Chondrocyte (in vitro differentiated cells): ENCODE measurements around the gene SUPT4H1. TPM values are rescaled to one million over a fixed set of nuclear protein-coding genes. Genes with fewer than 3 reads are reported as not detected.

Experiments
- DNase-seq: peaks from one replicate; pipeline ENCODE4 v3.0.0; 2021; ENCODE audit warnings: mixed read lengths, low spot score
- H3K27ac Mint-ChIP-seq: one replicate; pipeline ENCODE4 v1.8.0; 2021; ENCODE audit warnings: mild to moderate bottlenecking, moderate library complexity, mixed read lengths; ENCODE audit not compliant: unreplicated experiment
- H3K27me3 Mint-ChIP-seq: 2 replicates; pipeline ENCODE4 v1.8.0; 2021; ENCODE audit warnings: low read depth, mixed read lengths
- H3K36me3 Mint-ChIP-seq: 2 replicates; pipeline ENCODE4 v1.8.0; 2021; ENCODE audit warnings: low read depth, mixed read lengths
- H3K4me1 Mint-ChIP-seq: 2 replicates; pipeline ENCODE4 v1.8.0; 2021; ENCODE audit warnings: low read depth, mild to moderate bottlenecking, mixed read lengths
- H3K4me3 Mint-ChIP-seq: one replicate; pipeline ENCODE4 v1.8.0; 2021; ENCODE audit warnings: mild to moderate bottlenecking, moderate library complexity, mixed read lengths; ENCODE audit not compliant: unreplicated experiment
- H3K9me3 Mint-ChIP-seq: 2 replicates; pipeline ENCODE4 v1.8.0; 2021; ENCODE audit warnings: low read depth, mixed read lengths
- total RNA-seq: library from RNA; stranded (reverse); gene quantifications from 3 replicates; pipeline ENCODE4 v1.2.1, GENCODE V29; 2021
- TF ChIP-seq, protein P1 (sequence below): fragments of 200-600 bp; sonication (generic); IDR thresholded peaks from 2 replicates; pipeline ENCODE4 v1.5.0; 2021; ENCODE audit warnings: antibody characterized with exemption, mild to moderate bottlenecking, moderate library complexity

SUPT4H1 gene
- total RNA-seq, 1 donor from 2014 or later: 57.4 TPM

DNA sequence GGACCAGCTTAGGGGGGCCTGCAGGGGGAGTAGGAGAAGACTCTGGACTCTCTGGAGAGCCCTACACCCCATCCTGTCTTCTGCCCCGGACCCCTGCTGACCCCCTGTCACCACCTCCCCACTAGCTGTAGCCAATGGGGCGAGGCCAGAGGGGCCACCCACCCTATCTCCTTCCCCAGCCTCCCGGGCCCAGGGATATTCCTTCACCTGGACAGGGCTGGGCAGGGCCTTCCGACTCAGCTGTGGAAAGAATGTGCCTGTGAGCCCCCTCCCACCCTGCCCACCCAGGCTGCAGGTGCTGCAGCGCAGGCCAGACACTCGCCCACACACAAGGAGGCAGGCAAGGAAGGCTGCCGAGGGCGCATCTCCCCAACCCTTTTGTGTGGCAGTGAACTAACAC lies 46.4 kb downstream of the SUPT4H1 start:
- peaks cover 15% of the 10 kb centered on the region for H3K27me3 Mint-ChIP-seq
- TF ChIP-seq, protein P1, sequence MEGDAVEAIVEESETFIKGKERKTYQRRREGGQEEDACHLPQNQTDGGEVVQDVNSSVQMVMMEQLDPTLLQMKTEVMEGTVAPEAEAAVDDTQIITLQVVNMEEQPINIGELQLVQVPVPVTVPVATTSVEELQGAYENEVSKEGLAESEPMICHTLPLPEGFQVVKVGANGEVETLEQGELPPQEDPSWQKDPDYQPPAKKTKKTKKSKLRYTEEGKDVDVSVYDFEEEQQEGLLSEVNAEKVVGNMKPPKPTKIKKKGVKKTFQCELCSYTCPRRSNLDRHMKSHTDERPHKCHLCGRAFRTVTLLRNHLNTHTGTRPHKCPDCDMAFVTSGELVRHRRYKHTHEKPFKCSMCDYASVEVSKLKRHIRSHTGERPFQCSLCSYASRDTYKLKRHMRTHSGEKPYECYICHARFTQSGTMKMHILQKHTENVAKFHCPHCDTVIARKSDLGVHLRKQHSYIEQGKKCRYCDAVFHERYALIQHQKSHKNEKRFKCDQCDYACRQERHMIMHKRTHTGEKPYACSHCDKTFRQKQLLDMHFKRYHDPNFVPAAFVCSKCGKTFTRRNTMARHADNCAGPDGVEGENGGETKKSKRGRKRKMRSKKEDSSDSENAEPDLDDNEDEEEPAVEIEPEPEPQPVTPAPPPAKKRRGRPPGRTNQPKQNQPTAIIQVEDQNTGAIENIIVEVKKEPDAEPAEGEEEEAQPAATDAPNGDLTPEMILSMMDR: no peak
- no peak for DNase-seq
- H3K9me3 Mint-ChIP-seq: no peaks in the 10 kb centered on the region
- no peak overlapping the region for H3K4me3 Mint-ChIP-seq
- H3K27ac Mint-ChIP-seq: no peak overlapping the region
- no peaks in the 10 kb centered on the region for H3K36me3 Mint-ChIP-seq
- H3K4me1 Mint-ChIP-seq: no peaks in the 10 kb centered on the region

DNA sequence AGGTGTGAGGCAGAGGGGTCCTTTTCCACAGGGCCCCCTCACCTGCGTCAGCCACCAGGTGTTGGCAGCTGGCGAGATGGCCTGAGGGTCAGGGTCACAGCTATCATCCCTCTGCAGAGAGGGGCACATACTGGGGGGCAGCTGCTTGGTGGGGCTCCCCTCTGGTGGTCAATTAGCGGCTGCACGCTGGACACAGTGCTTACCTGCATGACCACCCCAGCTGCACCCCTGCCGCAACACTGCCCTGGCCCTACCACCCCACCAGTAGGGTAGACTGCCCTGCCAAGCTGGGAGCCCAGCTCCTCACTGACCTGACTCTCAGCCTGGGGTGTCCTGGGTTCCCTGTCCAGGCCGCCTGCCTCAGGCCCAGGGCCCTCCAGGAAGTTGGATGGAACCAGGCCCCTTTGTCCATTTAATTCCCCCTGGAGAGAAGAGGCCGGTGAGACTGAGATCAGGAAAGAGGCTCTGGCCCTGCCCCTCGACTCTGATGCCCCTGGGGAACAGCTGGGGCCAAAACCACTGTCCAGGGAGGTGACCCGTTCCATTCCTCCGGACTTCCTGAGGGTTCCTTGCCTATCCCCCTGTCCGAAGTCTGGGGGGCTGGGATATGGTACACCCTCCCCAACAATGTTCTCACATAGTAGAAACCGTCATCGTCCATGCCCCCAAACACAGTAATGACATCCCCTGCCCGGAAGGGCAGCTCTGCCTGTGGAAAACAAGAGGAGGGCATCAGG lies 47.1 kb downstream of the SUPT4H1 start:
- DNase-seq: peak; percentile 86
- H3K4me1 Mint-ChIP-seq: no peaks in the 10 kb centered on the region
- TF ChIP-seq, protein P1: no peak
- no peak overlapping the region for H3K27ac Mint-ChIP-seq
- no peaks in the 10 kb centered on the region for H3K9me3 Mint-ChIP-seq
- peaks cover 20% of the 10 kb centered on the region for H3K27me3 Mint-ChIP-seq
- no peaks in the 10 kb centered on the region for H3K36me3 Mint-ChIP-seq
- H3K4me3 Mint-ChIP-seq: no peak overlapping the region

DNA sequence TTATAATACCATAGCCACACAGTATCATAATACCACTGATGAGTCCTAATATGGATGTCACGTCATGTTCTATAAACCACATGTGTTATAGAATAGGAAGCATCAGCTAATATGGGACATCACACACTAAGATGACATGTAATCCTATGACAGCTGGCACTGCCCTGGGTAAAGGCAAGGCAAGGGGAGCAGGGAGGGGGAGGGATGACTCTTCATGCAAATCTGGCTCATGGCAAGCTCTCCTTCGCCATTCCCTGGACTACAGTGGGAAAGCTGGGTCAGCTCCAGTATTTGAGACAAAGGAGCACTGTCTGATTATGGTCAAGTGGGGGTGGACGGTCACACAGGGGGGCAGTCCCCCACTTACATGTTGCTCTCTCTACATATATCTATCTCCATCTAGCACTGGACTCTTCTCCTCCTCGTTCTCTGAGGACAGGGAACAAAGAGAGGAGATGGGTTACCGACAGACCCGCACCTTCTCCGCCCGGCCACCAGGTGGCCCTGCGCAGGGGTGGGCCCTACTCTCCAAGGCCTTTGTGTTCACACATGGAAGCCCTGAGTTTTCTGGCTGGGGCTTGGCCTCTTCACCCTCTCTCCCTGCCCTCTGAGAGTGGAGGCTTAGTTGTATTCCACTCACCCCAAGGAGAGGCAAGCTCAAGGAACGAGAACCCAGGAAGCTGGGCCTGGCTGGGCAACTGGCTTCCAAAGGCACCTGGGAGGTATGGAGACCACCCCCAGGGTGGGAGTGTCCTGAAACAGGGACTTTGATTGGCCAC lies 47.8 kb downstream of the SUPT4H1 start:
- Mint-ChIP-seq H3K27ac (no peak overlapping the region), H3K36me3 (no peaks in the 10 kb centered on the region), H3K4me3 (no peak overlapping the region), H3K4me1 (no peaks in the 10 kb centered on the region), H3K9me3 (no peaks in the 10 kb centered on the region), H3K27me3 (peaks cover 22% of the 10 kb centered on the region)
- DNase-seq: no peak
- TF ChIP-seq, protein P1: peak; percentile 73

DNA sequence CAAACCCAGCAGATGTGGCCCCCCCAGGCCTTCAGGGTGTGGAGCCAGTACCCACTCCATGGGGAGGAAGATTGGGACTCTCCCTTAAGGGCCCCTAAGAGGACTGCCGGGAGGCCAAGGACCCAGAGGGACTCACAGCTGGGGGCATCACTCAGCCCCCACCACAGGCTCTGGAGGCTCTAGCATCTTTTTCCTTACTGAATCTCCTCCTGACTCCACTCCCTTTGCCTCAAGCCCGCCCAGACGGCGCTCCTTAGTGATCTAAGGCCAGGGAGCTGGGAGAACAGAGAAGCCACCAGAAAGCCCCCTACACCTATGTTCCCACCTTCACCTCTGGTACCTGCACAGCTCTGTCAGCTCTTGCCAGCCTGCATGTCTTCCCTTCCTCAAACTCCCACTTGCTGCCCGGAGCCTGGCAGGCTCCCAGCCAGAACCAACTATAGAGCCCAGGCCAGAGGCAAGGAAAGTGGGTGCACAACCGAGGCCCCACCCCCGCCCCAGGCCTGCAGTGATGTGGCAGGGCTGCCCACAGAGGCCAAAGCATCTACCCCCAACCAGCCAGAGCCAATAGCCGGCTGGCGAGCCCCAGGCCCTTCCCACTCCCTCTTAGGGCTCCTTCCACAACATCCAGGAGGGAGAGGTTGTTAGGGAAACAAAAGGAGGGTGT lies 48.9 kb downstream of the SUPT4H1 start:
- no peak for DNase-seq
- H3K27ac Mint-ChIP-seq: no peak overlapping the region

More for the DNA sequence above, 48.9 kb downstream of the SUPT4H1 start:
- TF ChIP-seq, protein P1: no peak
- Mint-ChIP-seq H3K9me3 (peaks cover 5% of the 10 kb centered on the region), H3K4me1 (no peaks in the 10 kb centered on the region), H3K36me3 (no peaks in the 10 kb centered on the region), H3K4me3 (no peak overlapping the region), H3K27me3 (peaks cover 24% of the 10 kb centered on the region)
